ENCODE data around the gene YIF1B.

The YIF1B gene

DNA sequence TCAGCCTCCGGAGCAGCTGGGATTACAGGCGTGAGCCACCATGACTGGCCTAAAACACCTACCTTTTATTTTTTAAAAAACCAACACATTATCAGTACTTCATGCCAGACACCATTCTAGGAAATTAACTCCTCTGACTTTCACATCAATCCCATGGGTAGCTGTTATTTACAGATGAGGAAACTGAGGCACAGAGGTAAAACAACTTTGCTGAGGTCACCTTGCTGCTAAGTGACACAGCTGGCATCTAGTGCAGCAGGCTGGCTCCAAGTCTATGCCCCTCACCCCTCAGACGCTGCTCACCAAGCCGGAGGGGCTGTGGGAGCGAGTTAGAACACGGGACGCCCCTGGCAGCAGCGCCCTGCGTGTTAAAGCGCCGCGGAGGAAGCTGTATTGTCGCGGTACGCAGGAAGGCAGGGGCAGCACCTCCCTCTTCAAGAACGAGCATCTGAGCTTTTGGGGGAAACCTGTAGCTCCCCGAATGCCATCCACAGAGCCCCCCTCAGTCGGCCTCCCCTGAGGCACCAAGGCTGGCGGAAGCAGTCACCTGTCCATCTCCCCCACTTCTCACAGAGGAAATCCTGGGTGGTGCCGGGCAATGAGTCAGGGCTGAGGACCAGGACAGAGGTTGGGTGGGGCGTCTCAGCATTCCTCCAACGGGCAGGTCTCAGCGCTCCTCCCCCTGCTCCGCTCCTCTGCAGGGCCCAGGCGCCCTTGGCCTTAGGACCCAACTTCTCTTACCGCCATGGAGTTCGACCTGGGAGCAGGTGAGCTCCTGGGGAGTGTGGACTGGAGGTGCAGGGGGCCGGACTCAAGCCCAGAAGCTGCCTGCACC lies 12.0 kb downstream of the YIF1B start, which contains the start of gene C19orf33:
TSS of gene C19orf33 (plus strand) at position 735 of the 835 bp plus-strand sequence. CDS start at position 746, 11 bp downstream.
- no peak for DNase-seq

DNA sequence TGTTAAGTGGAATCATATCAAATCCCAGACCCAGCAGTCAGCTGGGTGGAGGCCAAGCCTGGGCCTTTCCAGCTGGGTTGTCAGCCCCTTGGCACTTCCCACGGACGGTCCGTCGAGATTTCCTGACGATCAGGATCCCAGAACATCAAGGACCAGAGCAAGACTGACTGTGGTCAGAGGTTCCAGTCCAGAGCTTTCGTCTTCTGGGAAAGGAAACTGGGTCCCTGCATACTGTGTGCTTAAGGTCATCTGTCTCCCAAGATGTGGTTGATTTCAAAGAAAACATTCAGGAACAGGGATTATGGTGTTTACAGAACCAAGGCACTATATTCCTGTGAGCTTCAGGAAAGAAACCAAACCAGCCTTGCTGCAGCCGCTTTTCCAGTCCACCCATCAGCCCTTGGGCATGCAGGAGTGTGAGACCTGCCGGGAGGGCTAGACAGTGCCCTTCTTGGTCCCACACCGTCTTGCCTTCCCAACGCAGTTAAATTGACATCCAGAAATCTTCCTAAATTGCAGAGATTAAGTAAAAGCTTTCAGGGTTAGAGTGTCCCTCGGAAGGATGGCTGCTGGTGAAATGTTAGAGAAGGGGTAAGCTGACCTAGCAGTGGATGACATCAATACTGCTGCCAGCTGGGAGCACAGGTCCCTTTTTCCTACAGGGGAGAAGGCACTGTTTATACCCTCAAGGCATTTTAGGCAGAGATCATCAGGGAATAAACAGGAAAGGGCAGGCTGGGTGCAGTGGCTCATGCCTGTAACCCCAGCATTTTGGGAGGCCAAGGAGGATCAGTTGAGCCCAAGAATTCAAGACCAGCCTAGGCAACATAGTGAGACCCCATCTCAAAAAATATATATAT lies 16.7 kb downstream of the YIF1B start:
- peak; percentile 52 for DNase-seq

DNA sequence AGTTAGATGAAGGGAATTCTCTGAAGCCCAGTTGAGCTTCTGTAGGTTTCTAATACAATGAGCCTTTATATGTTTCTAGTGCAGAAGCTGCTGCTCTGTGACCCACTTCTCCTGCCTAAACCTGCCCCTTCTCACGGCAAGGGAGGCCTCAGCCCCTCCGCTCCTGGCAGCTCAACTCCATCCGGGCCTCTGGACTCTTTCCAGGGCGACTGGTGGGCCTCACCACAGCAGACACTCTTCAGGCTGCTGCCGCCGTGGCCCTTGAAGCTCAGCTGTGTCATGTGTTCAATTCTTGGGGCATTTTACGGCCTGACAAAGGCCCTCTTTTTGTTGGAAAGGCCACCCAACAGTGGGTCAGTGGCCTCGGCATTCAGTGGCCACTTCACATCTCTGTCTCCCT lies 21.7 kb downstream of the YIF1B start:
- DNase-seq = no peak

DNA sequence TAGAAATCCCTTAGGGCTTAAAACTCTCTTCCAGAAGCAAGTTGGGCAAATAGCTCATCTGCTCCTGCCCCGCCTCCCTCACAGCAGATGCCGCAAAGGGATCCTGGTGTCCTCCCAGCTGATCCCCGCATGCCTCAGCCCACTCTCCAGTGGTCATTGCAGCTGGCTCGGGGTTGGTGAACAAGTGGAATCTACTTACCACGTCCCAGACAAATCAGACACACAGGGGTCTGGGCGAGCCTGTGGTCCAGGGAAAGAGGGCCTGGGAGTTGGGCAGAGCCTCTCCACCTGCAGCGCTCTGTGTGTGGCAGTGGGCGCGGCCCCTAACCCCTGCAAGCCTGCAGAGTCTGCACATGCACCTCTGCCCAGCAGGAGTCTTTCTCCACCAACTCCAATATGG lies 22.5 kb downstream of the YIF1B start:
- DNase-seq = no peak

DNA sequence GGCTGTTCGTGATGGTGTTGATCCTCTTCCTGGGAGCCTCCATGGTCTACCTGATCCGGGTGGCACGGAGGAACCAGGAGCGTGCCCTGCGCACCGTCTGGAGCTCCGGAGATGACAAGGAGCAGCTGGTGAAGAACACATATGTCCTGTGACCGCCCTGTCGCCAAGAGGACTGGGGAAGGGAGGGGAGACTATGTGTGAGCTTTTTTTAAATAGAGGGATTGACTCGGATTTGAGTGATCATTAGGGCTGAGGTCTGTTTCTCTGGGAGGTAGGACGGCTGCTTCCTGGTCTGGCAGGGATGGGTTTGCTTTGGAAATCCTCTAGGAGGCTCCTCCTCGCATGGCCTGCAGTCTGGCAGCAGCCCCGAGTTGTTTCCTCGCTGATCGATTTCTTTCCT lies 23.9 kb downstream of the YIF1B start:
- DNase-seq = no peak

DNA sequence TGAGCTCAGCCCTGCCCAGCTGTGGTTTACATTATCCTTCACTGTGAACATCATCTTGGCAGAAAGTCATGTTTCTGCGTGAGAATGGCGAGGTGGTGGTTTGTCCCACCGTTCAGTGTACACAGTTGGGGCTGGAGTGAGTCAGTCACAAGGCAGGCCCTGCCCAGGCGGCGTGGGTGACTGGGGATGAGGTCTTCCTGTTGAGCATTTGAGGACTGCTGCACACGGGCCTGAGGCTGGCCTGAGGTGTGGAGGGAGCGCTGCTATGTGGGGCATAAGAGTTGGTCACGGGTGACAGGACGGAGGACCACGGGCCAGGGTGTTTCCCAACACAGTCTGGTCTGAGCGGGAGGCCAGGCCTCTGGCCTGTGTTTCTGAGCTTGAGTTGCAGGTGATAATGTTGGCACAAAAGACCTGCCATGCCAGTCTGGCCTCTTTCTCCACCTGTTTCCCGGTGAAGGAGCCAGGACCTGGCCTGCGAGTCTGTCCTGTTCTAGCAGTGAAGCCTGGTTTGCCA lies 25.1 kb downstream of the YIF1B start:
- DNase-seq = no peak

DNA sequence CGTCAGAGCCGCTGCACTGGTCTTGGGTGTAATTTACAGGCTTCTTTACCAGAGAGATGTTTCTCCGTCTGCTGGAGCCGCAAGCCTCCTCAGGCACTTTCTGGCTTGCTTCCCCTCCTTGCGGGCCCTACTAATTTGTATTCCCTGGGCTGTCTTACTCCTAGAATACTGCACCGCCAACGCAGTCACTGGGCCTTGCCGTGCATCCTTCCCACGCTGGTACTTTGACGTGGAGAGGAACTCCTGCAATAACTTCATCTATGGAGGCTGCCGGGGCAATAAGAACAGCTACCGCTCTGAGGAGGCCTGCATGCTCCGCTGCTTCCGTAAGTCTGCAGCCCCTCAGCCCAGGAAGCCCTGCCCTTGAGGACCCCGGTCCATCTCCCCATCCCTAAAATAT lies 25.8 kb downstream of the YIF1B start:
- no peak for DNase-seq

DNA sequence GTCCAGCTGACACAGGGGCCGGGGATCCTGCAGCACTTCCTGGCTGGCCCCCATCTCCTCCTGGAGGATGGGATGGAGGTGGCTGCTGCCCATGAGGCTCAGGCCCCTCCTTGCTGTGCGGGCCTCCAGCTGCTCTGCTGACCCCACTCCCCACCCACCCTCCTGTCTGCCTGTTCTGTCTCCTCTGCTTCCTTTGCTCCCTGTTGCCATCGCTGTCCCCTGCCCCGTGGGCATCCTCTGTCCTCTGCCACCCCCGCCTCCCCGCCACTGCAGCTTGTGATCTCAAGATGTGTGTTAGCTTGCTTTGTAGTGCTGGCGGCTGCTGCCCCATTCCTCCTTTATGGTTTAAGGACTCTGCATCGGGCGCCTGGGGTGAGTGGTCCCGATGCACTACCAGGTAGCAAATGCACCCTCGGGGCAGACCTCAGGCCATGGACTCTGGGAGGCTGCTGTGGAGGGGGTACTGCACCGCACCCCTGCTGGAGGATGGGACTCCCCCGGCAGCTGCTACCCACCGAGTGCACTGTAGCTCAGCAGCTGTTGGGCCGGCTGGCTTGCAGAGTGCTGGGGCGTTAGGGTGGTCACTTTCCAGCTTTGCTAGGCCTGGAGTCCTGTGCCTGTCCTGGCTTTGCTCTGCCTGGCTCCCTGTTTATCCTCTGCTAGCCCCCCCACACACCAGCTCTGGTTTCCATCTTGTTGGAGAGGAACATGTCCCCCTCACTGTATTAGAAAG lies 27.5 kb downstream of the YIF1B start:
- no peak for DNase-seq

DNA sequence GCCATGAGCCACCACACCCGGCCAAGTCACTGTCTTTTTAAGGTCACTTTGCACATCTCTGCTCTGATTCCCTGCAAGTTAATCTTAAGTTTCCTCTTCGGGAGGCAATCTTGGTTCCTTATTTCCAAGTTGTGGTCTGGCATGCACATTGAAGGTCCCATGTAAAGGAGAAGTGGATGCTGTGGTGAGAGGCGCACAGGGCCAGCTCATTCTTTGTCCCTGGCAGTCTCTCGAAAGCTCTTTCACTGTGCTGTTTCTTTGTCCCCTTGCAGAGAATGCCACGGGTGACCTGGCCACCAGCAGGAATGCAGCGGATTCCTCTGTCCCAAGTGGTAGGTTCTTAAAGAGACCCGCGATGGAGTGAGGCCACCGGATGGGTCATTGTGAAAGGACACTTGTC lies 28.1 kb downstream of the YIF1B start:
- DNase-seq = no peak

DNA sequence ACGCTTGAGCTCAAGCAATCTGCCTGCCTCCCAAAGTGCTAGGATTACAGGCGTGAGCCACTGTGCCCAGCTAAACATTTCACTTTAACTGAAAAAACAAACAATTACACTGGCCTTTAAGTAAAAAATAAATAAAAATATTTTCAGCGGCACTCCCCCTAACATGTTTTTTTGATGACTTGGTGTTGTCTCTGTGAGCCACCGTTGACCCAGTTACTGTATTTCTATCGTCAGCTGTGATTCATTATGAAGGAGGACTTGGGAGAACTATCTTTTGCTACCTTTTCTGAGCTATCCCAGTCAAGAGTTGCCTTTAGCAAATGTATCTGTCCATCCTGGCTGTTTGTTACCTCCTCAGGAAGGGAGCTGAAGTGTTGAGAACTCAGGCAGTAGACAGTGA lies 30.2 kb downstream of the YIF1B start:
- no peak for DNase-seq

DNA sequence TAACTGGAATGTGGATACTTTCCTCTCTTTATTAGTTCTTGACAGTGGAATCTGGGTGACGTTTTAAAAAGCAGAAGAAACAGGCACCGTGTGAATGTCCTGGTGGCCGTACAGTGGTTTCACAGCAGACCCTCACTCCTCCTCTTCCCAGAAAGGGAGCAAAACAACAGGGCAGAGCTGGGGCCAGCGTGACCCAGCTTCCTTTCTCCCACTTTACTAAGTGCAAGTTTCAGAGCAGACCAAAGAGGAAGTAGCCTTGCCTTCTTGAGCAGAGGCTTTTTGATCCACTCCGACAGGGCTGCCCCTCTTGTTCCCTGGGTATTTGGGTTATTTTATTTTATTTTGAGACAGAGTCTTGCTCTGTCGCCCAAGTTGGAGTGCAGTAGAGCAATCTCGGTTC lies 31.3 kb downstream of the YIF1B start:
- no peak for DNase-seq

DNA sequence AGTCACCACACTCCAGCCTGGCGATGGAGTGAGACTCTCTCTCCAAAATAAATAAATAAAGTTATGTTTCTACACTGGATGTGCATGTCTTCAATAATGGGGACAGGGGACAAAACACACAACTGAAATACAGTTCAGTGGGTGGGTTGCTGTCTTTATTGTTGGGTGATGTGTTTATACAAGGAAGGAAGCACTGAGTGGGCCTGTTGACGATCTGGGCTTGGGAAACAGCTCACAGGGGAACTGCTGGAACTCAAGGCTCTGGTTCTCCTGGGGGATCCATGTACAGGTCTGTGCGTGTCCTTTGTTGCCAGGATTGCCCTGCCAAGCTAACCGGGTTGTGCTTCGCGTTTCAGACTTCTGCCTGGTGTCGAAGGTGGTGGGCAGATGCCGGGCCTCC lies 32.5 kb downstream of the YIF1B start:
- no peak for DNase-seq

DNA sequence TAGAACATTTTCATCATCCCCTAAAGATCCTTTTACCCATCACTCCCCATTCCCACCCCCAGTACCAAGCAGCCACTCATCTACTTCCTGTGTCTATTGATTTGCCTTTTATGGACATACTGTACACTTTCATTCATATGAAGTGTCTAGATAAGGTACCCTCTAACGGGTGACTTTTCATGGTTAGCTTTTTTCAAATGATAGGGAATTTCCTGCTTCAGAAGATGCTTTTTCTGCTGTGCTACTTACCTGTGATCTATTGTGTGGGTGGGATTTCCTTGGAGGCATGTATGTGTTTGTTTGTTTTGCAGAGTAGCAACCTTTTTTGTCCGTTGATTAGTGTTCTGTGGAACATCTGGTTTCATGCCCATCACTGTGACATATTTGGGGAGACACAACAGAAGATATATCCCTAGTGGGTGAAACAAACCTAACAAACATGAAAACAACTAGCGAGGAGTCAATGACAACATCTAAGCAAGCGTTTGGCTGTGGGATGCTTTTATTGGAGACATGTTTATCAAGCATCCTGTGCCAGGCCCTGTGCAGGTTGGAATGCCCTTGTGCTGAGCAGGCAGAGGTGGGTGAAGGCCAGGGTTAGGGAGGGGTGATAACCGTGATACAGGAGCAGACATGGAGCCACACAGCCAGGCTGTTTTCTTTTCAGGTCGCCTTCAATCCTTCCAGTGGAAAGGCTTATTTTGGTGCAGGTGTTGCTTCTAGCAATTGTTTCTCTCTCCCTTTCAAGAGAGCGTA lies 33.8 kb downstream of the YIF1B start:
- no peak for DNase-seq

DNA sequence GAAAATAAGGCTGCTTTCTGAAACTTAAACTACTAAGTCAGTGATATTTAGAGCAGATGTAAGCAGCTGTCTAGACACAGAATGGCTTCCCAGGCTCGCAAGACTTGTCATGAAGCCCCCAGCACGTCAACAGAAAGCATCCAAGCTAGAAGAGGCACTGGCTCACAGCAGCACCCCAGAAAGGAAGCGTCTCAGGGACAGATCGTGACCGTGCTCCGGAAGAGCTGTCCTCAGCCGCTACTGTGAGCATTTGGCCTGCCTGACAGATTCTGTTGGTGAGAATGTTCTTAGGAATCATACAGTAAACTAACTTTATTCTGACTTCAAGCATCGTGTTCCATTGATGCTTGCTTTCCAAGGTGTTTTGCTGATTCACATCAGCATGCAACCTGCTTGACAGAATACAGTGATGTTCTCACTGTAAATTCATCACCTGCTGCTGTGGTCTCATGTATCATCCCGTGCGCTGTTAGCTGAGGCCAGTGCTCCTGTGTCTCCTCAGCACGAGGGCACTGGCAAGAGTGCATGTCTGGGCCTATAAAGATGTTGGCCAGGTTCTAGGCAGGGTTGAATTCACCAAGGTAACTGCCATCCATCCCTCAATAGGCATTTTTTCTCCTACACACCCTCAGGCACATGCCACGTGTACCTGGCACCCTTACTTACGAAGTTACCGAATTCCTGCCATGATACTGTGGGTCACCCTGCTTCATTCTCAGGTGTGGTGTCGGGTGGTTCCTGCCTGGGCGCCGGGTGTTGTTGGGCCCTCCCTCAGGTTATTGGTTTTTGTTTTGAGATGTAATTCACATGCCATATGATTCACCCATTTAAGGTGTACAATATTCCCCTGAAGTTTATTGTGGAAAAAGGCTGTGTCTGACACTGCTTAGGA lies 35.5 kb downstream of the YIF1B start:
- DNase-seq = no peak

DNA sequence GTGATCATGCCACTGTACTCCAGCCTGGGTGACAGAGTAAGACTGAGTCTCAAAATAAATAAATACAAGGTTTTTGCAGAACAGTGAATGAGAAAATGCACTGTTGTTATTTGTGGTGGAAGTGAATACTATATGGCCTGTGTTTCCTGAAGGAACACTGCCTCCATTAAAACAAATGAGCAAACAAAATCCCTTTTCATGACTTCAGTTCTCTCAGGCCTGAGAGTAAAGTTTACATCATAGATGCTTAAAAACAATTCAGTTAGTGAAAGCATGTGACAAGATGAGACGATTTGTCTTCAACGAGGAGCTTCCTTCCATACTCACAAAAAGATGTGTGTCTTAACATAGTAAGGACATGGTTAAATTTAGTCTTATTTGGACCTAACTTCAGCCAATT lies 37.0 kb downstream of the YIF1B start:
- DNase-seq = no peak

DNA sequence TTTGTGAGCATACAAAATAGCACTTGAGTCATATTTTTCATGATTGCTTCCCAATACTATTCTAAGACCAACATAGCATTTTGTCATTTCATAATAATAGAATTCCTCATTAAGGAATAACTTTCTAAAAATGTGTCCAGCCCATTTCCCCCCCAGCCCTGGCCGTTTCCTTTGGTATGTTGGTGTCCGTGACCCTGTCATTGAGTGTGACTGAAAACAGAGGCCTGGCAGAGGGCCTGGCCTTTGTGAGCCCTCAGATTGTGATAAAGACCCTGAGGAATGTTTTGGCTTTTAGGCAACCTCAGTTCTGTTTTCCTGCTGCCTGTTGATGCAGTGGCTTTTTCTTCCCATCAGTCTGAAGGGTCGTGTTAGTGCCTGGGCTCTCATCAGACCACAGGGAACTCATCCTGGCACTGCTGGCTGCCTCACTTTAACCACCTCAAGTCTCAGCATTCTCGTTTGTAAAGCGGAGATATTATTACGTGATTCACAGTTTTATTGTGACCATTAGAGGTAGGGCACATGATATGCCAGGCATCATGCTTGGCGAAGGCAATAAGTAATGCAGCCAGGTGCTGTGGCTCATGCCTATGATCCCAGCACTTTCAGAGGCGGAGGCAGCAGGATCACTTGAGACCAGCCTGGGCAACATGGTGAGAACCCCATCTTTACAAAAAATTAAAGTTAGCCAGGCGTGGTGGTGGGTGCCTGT lies 37.6 kb downstream of the YIF1B start:
- DNase-seq = no peak

DNA sequence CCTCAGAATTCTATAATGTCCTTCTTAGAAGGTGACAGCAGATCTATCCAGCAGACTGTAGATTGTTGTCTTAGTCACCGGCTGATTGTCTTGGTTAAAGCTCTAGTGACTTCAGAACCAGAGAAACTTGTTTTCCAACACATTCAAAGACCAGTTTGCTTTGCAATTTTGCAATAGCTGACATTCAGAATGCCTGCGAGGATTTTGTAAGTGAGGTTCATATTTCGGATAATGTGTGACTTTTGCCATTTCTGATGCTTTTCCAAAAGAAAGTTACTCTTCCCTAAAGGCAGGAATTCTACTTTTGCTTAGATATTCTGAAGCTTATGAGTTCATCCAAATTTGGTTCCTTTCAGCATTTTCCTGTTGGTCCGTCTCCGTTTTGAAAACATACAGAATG lies 38.2 kb downstream of the YIF1B start:
- no peak for DNase-seq

DNA sequence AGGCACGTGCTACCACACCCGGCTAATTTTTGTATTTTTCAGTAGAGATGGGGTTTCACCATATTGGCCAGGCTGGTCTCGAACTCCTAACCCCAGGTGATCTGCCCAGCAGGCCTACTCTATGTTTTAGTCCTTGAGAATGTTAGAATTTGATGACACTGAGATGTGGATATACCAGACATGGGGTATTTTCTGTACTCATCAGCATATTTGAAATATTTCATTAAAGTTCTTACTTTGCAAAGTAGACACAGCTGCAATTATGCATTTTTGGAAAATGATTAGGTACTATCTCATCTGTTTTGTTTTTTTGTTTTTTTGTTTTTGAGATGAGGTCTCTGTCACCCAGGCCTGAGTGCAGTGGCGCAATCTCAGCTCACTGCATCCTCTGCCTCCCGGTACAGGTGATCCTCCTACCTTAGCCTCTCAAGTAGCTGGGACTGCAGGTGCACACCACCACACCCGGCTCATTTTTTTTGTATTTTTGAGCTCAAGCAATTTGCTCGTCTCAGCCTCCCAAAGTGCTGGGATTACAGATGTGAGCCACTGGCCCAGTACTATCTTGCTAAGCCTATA lies 38.7 kb downstream of the YIF1B start:
- no peak for DNase-seq

DNA sequence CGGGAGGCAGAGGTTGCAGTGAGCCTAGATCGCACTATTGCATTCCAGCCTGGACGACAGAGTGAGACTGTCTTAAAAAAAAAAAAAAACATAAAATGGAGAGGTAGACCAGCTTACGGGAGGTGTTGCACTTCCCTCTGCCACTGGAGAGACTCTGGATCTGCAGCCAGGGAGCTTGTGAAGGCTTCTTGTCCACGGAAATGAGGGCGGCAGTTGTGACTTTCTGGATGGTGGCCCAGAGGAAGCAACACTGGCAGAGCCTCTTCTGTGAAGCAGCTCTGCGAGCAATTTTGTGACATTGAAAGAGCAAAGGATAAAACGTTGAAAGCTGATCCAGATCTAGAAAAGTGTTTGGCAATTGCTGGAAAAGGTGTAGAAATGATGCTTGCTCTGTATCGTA lies 41.0 kb downstream of the YIF1B start:
- no peak for DNase-seq

DNA sequence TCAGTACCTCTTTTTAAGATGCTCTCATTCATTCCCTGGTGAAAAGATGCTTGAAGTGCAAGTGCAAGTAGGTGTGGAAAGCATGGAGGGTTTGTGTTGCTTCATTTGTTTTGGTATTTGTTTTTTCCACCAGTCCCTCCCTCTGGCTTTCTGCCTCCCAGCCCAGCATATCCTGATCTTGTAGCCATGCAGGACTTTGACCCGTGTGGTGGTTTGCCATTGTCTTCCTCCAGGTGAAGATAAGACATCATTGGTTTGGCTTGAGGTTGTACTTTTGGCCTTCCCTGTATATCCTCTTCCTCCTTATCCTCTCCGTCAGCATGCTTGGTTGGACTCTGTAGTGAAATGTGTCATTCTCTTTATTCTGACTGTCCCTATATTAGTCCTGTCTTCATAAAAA lies 42.2 kb downstream of the YIF1B start:
- no peak for DNase-seq

Measured in NCI-H69 (cell line).